ENCODE results near the gene WDR47. TPM values are rescaled to one million over a fixed set of nuclear protein-coding genes. Genes with fewer than 3 reads are reported as not detected.

WDR47 gene
- total RNA-seq, 1 experiment from 2014 or later, result 6.6 TPM

DNA sequence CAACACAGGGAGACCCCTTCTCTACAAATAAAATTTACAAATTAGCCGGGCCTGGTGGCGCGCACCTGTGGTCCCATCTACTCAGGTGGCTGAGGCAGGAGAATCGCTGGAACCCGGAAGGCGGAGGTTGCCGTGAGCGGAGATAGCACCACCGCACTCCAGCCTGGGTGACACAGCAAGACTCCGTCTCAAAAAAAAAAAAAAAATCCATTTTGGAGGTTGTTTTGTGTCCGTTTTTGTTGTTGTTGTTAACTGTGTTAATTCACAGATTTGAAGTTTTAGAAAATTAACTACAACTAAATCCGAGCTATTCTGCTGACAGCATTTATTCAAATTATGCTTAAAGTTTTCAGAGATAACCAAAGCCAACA, 79.2 kb downstream of the WDR47 start:
- H3K9me3 ChIP-seq (ENCODE audit: control insufficient read depth, low read depth, low read length), result no peaks in the 10 kb centered on the region
- H3K27me3 ChIP-seq (ENCODE audit: insufficient read depth, low read length), result no peaks in the 10 kb centered on the region
- peak overlapping the region in 1 of 3 experiments; percentile 85; a peak in 2 of 7 replicates for H3K27ac Mint-ChIP-seq
- H3K14ac ChIP-seq (ENCODE audit: insufficient read depth, low read length), result peak overlapping the region; percentile 55; the same call in 1 of the 2 replicates
- no peak overlapping the region for H3K4ac ChIP-seq (ENCODE audit: low read depth, low read length)
- H2AFZ ChIP-seq (ENCODE audit: low read length), result no peak overlapping the region
- H3K4me2 ChIP-seq (ENCODE audit: insufficient read depth, insufficient read length, low read length), result peak overlapping the region; percentile 66
- peaks cover 0 to 10% (median 0%) of the 10 kb centered on the region in 3 experiments; a peak in 4 of 7 replicates for H3K36me3 Mint-ChIP-seq (ENCODE audit: insufficient read depth in 1 of 3, low read depth in 3 of 3)
- no peaks in the 10 kb centered on the region for H4K20me1 ChIP-seq (ENCODE audit: control insufficient read depth, insufficient read depth, insufficient read length)
- H3K4me1 ChIP-seq (ENCODE audit: insufficient read depth, low read length), result no peaks in the 10 kb centered on the region; the same call in none of the 2 replicates
- TF ChIP-seq CTCF (conservative IDR thresholded peaks at IDR 0.05), result no peak
- H2AK5ac ChIP-seq (ENCODE audit: insufficient read length, low read length), result no peak overlapping the region
- peaks cover 2% of the 10 kb centered on the region; the same call in 1 of the 2 replicates for H3K79me2 ChIP-seq (ENCODE audit: insufficient read depth, low read length)
- H3K27ac ChIP-seq (ENCODE audit: insufficient read length, low read depth, low read length), result no peak overlapping the region
- H3K27me3 Mint-ChIP-seq (ENCODE audit: low read depth), result 0 out of 2 replicates have a peak, but pooled peaks cover 5% of the 10 kb centered on the region
- H3K4me3 Mint-ChIP-seq, result peak overlapping the region; percentile 75 to 88
- H4K5ac ChIP-seq (ENCODE audit: insufficient read length, low read depth, low read length), result no peak overlapping the region
- H3T11ph ChIP-seq (ENCODE audit: low read length), result no peak overlapping the region
- H4K8ac ChIP-seq (replicated peaks; ENCODE audit: insufficient read length, low read depth, low read length), result no peak overlapping the region
- no peaks in the 10 kb centered on the region for H3K79me1 ChIP-seq (ENCODE audit: insufficient read depth, low read depth, low read length, poor library complexity, severe bottlenecking)
- H3K9me3 Mint-ChIP-seq, result no peaks in the 10 kb centered on the region
- H2BK5ac ChIP-seq (ENCODE audit: insufficient read length, low read length), result no peak overlapping the region
- no peak overlapping the region for H2BK15ac ChIP-seq (ENCODE audit: low read depth, low read length)
- peak overlapping the region; percentile 28 for H3K18ac ChIP-seq (ENCODE audit: insufficient read length, low read depth, low read length)
- no peak overlapping the region for H2BK12ac ChIP-seq (ENCODE audit: insufficient read length, low read depth, low read length)
- no CpG with 5 or more reads among the region's 12 CpGs for WGBS (ENCODE audit: extremely low coverage, insufficient read length, low lambda C conversion rate)
- H3K56ac ChIP-seq (ENCODE audit: insufficient read length, low read depth, low read length), result no peak overlapping the region
- no peak overlapping the region for H3K23ac ChIP-seq (ENCODE audit: insufficient read length, low read depth, low read length)
- H3K23me2 ChIP-seq (ENCODE audit: insufficient read length, low read depth, low read length, poor library complexity, severe bottlenecking), result no peaks in the 10 kb centered on the region
- H2BK20ac ChIP-seq (ENCODE audit: low read depth, low read length, poor library complexity, severe bottlenecking), result no peak overlapping the region
- H4K91ac ChIP-seq (ENCODE audit: insufficient read length, low read depth, low read length), result no peak overlapping the region
- H3K4me1 Mint-ChIP-seq, result peaks cover 7 to 13% of the 10 kb centered on the region in 2 experiments
- DNase-seq, result peak; percentile 46
- H3K9ac ChIP-seq (ENCODE audit: extremely low read depth, insufficient read length, low read length), result peak overlapping the region; percentile 60
- peak overlapping the region; percentile 53 for H2BK120ac ChIP-seq (ENCODE audit: low read depth, low read length, poor library complexity, severe bottlenecking)
